ENCODE results near the gene ARSG. TPM values are rescaled to one million over a fixed set of nuclear protein-coding genes. Genes with fewer than 3 reads are reported as not detected.

Gene ARSG
- total and polyA plus RNA-seq, 12 donors, result 2.1 to 49.6 (median 12.7) TPM

DNA sequence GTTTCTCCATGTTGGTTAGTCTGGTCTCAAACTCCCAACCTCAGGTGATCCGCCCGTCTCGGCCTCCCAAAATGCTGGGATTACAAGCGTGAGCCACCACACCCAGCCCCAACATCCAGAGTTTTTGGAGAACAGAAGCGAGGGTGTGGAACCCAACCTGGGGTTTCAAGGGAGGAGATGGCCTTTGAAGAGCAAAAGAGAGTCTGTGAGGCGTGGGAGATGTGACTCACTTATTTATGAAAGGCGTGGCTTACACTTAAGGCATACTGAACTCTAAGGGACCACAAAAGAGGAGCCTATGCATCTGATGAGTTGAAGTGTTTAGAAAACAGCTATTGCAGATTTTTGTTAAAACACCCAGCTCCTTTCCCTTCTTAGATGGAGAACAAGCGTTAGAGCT, 18.9 kb downstream of the ARSG start:
- DNase-seq, result no peak
- intact Hi-C loops (cut with DNase I), result no loop called here
- H3K36me3 ChIP-seq (replicated peaks in 1 of 2), result no peaks in the 10 kb centered on the region
- H3K27ac ChIP-seq, result no peak overlapping the region
- H3K4me1 ChIP-seq (replicated peaks in 1 of 2), result peaks cover 8 to 12% of the 10 kb centered on the region in 2 donors
- no peaks in the 10 kb centered on the region for H3K9me3 ChIP-seq (replicated peaks in 1 of 3)
- H3K27me3 ChIP-seq, result no peaks in the 10 kb centered on the region
- TF ChIP-seq POLR2A (IDR thresholded peaks at IDR 0.05), result no peak
- TF ChIP-seq CTCF (IDR thresholded peaks at IDR 0.05), result no peak
- 85 to 96% (median 95%) methylated on average over 8 of the region's 8 CpGs for WGBS, 4 donors
- H3K4me3 ChIP-seq, result no peak overlapping the region

- H3K4me3 ChIP-seq, result no peak overlapping the region
- intact Hi-C loops (cut with DNase I), result no loop called here
- WGBS, 4 donors, result 84 to 89% (median 87%) methylated on average over 8 of the region's 8 CpGs
- no peaks in the 10 kb centered on the region for H3K9me3 ChIP-seq (replicated peaks in 1 of 3)
- peak in 4 of 7 donors; percentile 41 to 74 (median 56) for DNase-seq
- H3K36me3 ChIP-seq (replicated peaks in 1 of 2), result no peaks in the 10 kb centered on the region
- no peaks in the 10 kb centered on the region for H3K27me3 ChIP-seq
- TF ChIP-seq CTCF (IDR thresholded peaks at IDR 0.05), result no peak
- no peak for TF ChIP-seq POLR2A (IDR thresholded peaks at IDR 0.05)
- H3K27ac ChIP-seq, result no peak overlapping the region
- peaks cover 22 to 27% of the 10 kb centered on the region in 2 donors for H3K4me1 ChIP-seq (replicated peaks in 1 of 2)
Measured at GRCh38 chr17:68314916-68315535, 23.7 kb downstream of the ARSG start.

DNA sequence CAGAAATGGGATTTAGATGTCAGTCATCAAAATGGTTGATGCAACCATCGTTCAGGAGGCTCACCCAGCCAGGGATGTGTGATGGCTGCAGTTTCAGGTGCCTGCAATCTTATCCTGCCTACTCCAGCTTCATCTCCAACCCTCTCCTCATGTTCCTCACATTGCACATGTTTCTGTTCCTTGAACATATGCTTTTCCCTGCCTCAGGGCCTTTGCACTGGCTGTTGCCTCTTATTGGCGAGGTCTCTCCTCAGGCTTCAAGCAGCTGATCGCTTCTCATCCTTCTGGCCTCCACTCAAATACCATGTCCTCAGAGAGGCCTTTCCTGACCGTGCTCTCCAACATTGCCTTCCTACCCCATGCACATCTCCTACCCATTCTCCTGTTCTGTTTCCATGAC, 24.6 kb downstream of the ARSG start:
- intact Hi-C loops (cut with DNase I), result no loop called here
- 98 to 100% (median 99%) methylated on average over 4 of the region's 4 CpGs for WGBS, 4 donors
- DNase-seq, result no peak
- Histone ChIP-seq H3K36me3 (replicated peaks in 1 of 2) (no peaks in the 10 kb centered on the region), H3K4me3 (no peak overlapping the region), H3K27ac (no peak overlapping the region), H3K27me3 (no peaks in the 10 kb centered on the region), H3K4me1 (replicated peaks in 1 of 2) (peaks cover 22 to 27% of the 10 kb centered on the region in 2 donors), H3K9me3 (replicated peaks in 1 of 3) (no peaks in the 10 kb centered on the region)
- TF ChIP-seq CTCF (IDR thresholded peaks at IDR 0.05), result no peak
- TF ChIP-seq POLR2A (IDR thresholded peaks at IDR 0.05), result no peak

- Histone ChIP-seq H3K4me3 (no peak overlapping the region), H3K36me3 (replicated peaks in 1 of 2) (no peaks in the 10 kb centered on the region), H3K4me1 (replicated peaks in 1 of 2) (peaks cover 18 to 27% of the 10 kb centered on the region in 2 donors), H3K27me3 (no peaks in the 10 kb centered on the region), H3K9me3 (replicated peaks in 1 of 3) (no peaks in the 10 kb centered on the region), H3K27ac (peak overlapping the region in 4 of 5 donors; percentile 11 to 81 (median 63))
- peak in 6 of 7 donors; percentile 33 to 62 (median 51) for DNase-seq
- WGBS, 4 donors, result 39 to 54% (median 47%) methylated on average over 6 of the region's 6 CpGs
- intact Hi-C loops (cut with DNase I), result no loop called here
- no peak for TF ChIP-seq CTCF (IDR thresholded peaks at IDR 0.05)
- TF ChIP-seq POLR2A (IDR thresholded peaks at IDR 0.05), result no peak
Measured at GRCh38 chr17:68317458-68317857, 26.2 kb downstream of the ARSG start.
